Upper lobe of left lung (tissue), 6 donors: ENCODE measurements around the gene PARVA. TPM values are rescaled to one million over a fixed set of nuclear protein-coding genes. Genes with fewer than 3 reads are reported as not detected.
A peak's percentile ranks its signal among the peaks of the same experiment; 100 is the strongest.

ENCODE experiments used
- ATAC-seq, 2 donors: fragments of 200-7000 bp; cut with Tn5 transposase; one replicate each; pipeline ENCODE4 v1.9.1; 2022; ENCODE audit warnings: mild to moderate bottlenecking in 2 of 2, moderate library complexity in 2 of 2; ENCODE audit not compliant: low FRiP score in 2 of 2
- DNase-seq, 2 donors: peaks; one replicate each; pipeline ENCODE4 v3.0.0-alpha.2; 2019 to 2020
- H3K27ac ChIP-seq, 4 donors: fragments of 200-600 bp; sonication (generic); one replicate each; pipeline ENCODE4 v1.5.1; 2016 to 2019
- H3K27me3 ChIP-seq, 4 donors: fragments of 200-600 bp; sonication (generic); one replicate each; pipeline ENCODE4 v1.5.1; 2017 to 2019
- H3K36me3 ChIP-seq, 4 donors: fragments of 200-600 bp; sonication (generic); one replicate each; pipeline ENCODE4 v1.5.1; 2016 to 2019
- H3K4me1 ChIP-seq, 4 donors: fragments of 200-600 bp; sonication (generic); one replicate each; pipeline ENCODE4 v1.5.1; 2018 to 2019
- H3K4me3 ChIP-seq, 4 donors: fragments of 200-600 bp; sonication (generic); one replicate each; pipeline ENCODE4 v1.5.1; 2017 to 2019; ENCODE audit warnings: mild to moderate bottlenecking in 2 of 4, moderate library complexity in 1 of 4
- H3K9me3 ChIP-seq, 4 donors: fragments of 200-600 bp; sonication (generic); one replicate each; pipeline ENCODE4 v1.5.1; 2018 to 2019
- CTCF ChIP-seq, 6 experiments: fragments of 450-650 bp in 4 of 6; fragments of 200-600 bp in 2 of 6; sonication (generic) in 2 of 6; IDR thresholded peaks; one replicate each; pipeline ENCODE4 v1.5.1; 2016 to 2019; ENCODE audit warnings: antibody characterized with exemption in 6 of 6
- EP300 ChIP-seq, 4 donors: sonication (generic); formaldehyde crosslinking; IDR thresholded peaks; one replicate each; pipeline ENCODE4 v1.5.1; 2017; ENCODE audit warnings: antibody characterized with exemption in 4 of 4, control low read depth in 2 of 4
- POLR2A ChIP-seq, 4 donors: fragments of 450-650 bp; IDR thresholded peaks; one replicate each; pipeline ENCODE4 v1.5.1; 2016 to 2017; ENCODE audit warnings: antibody characterized with exemption in 4 of 4, mild to moderate bottlenecking in 2 of 4
- POLR2AphosphoS5 ChIP-seq, 2 donors: sonication (generic); formaldehyde crosslinking; IDR thresholded peaks; one replicate each; pipeline ENCODE4 v1.5.1; 2017; ENCODE audit warnings: antibody characterized with exemption in 2 of 2
- WGBS, 2 donors: methylation state at CpG; one replicate each; pipeline ENCODE4 v1.1.5; 2017 to 2018; 5-methylcytosine and 5-hydroxymethylcytosine counted together
- total RNA-seq, 6 donors: library from RNA; depleted of rRNA in 4 of 6; stranded (reverse); fragments of >200 nt in 4 of 6; gene quantifications; one replicate each; pipeline versions ENCODE4 v1.1.0 to v1.2.1, GENCODE V29; 2016 to 2021
- donor health status: DM: no; HTN: no; CAD: no; lungs with moderate emphysema.
- donor health status: DM: no; HTN: yes; CAD: no; lungs with severe emphysema.

PARVA gene
- total RNA-seq, 6 donors from 2014 or later = 36.7 to 73.5 (median 58.0) TPM

- H3K4me3 ChIP-seq = no peak overlapping the region
- no peak overlapping the region for H3K27ac ChIP-seq
- TF ChIP-seq CTCF (IDR thresholded peaks at IDR 0.05) = no peak
- H3K4me1 ChIP-seq = no peaks in the 10 kb centered on the region
- no peak for DNase-seq
- no peaks in the 10 kb centered on the region for H3K9me3 ChIP-seq
- 82 to 88% methylated on average over 2 of the region's 2 CpGs for whole genome bisulfite sequencing, 2 donors
- no peaks in the 10 kb centered on the region for H3K27me3 ChIP-seq
- ATAC-seq = no peak
- H3K36me3 ChIP-seq = peaks cover 0 to 27% (median 7%) of the 10 kb centered on the region in 4 donors
These were observed 127.8 kb downstream of the PARVA start for GRCh38 chr11:12505183-12505582.

- H3K27ac ChIP-seq = no peak overlapping the region
- ATAC-seq (peak in 1 of 2 donors; percentile 25), DNase-seq (no peak)
- no peak overlapping the region for H3K4me3 ChIP-seq
- no peaks in the 10 kb centered on the region for H3K4me1 ChIP-seq
- no peaks in the 10 kb centered on the region for H3K9me3 ChIP-seq
- H3K36me3 ChIP-seq = peaks cover 0 to 26% (median 3%) of the 10 kb centered on the region in 4 donors
- no peak for TF ChIP-seq CTCF (IDR thresholded peaks at IDR 0.05)
- no peak for TF ChIP-seq POLR2AphosphoS5 (IDR thresholded peaks at IDR 0.05)
- TF ChIP-seq POLR2A (IDR thresholded peaks at IDR 0.05) = no peak
- no peak for TF ChIP-seq EP300 (IDR thresholded peaks at IDR 0.05)
- H3K27me3 ChIP-seq = no peaks in the 10 kb centered on the region
These were observed 129.1 kb downstream of the PARVA start for GRCh38 chr11:12506404-12506921.

GRCh38 chr11:12507391-12507790, 130.0 kb downstream of the PARVA start:
- ATAC-seq = no peak
- H3K4me1 ChIP-seq = no peaks in the 10 kb centered on the region
- peak overlapping the region in 2 of 4 donors; percentile 4 to 44 for H3K27ac ChIP-seq
- DNase-seq = no peak
- H3K36me3 ChIP-seq = peaks cover 0 to 28% (median 3%) of the 10 kb centered on the region in 4 donors
- no peaks in the 10 kb centered on the region for H3K9me3 ChIP-seq
- no peaks in the 10 kb centered on the region for H3K27me3 ChIP-seq
- 83 to 89% methylated on average over 4 of the region's 4 CpGs for WGBS, 2 donors
- no peak overlapping the region for H3K4me3 ChIP-seq
- TF ChIP-seq POLR2AphosphoS5 (IDR thresholded peaks at IDR 0.05) (no peak), POLR2A (IDR thresholded peaks at IDR 0.05) (no peak), CTCF (IDR thresholded peaks at IDR 0.05) (no peak), EP300 (IDR thresholded peaks at IDR 0.05) (no peak)

- Histone ChIP-seq H3K4me3 (no peak overlapping the region), H3K4me1 (no peaks in the 10 kb centered on the region), H3K36me3 (peaks cover 0 to 32% (median 3%) of the 10 kb centered on the region in 4 donors), H3K9me3 (no peaks in the 10 kb centered on the region), H3K27ac (no peak overlapping the region), H3K27me3 (no peaks in the 10 kb centered on the region)
- TF ChIP-seq POLR2AphosphoS5 (IDR thresholded peaks at IDR 0.05) (no peak), POLR2A (IDR thresholded peaks at IDR 0.05) (no peak), EP300 (IDR thresholded peaks at IDR 0.05) (no peak), CTCF (IDR thresholded peaks at IDR 0.05) (no peak)
- WGBS, 2 donors = 57 to 60% methylated on average over 4 of the region's 4 CpGs
- DNase-seq (no peak), ATAC-seq (peak in 1 of 2 donors; percentile 82)
These were observed 130.9 kb downstream of the PARVA start for GRCh38 chr11:12508151-12508751.

- TF ChIP-seq POLR2A (IDR thresholded peaks at IDR 0.05) = no peak
- no peak for DNase-seq
- no peak overlapping the region for H3K27ac ChIP-seq
- no peaks in the 10 kb centered on the region for H3K27me3 ChIP-seq
- peaks cover 0 to 36% (median 5%) of the 10 kb centered on the region in 4 donors for H3K36me3 ChIP-seq
- 82 to 88% methylated on average over 3 to 5 of the region's 5 CpGs for WGBS, 2 donors
- no peaks in the 10 kb centered on the region for H3K9me3 ChIP-seq
- H3K4me3 ChIP-seq = no peak overlapping the region
- no peak for ATAC-seq
- no peaks in the 10 kb centered on the region for H3K4me1 ChIP-seq
These were observed 132.0 kb downstream of the PARVA start for GRCh38 chr11:12509371-12509770.
